Measurements from ENCODE around the gene PIAS1.

- TF ChIP-seq, protein P1, sequence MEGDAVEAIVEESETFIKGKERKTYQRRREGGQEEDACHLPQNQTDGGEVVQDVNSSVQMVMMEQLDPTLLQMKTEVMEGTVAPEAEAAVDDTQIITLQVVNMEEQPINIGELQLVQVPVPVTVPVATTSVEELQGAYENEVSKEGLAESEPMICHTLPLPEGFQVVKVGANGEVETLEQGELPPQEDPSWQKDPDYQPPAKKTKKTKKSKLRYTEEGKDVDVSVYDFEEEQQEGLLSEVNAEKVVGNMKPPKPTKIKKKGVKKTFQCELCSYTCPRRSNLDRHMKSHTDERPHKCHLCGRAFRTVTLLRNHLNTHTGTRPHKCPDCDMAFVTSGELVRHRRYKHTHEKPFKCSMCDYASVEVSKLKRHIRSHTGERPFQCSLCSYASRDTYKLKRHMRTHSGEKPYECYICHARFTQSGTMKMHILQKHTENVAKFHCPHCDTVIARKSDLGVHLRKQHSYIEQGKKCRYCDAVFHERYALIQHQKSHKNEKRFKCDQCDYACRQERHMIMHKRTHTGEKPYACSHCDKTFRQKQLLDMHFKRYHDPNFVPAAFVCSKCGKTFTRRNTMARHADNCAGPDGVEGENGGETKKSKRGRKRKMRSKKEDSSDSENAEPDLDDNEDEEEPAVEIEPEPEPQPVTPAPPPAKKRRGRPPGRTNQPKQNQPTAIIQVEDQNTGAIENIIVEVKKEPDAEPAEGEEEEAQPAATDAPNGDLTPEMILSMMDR (IDR thresholded peaks at IDR 0.05), result no peak
- TF ChIP-seq POLR2A (IDR thresholded peaks at IDR 0.05), result no peak
These were observed 39.9 kb upstream of the PIAS1 start for GRCh38 chr15:68014219-68014618.
